Neural cell (in vitro differentiated cells): ENCODE results near the gene SF3B5. TPM values are rescaled to one million over a fixed set of nuclear protein-coding genes. Genes with fewer than 3 reads are reported as not detected.

Source experiments
- H2AFZ ChIP-seq: fragments of 200-600, 300-800 bp; sonication (generic), shearing (Covaris generic); 2 replicates; pipeline ENCODE4 v1.6.0; 2014; ENCODE audit warnings: low read depth, mild to moderate bottlenecking, antibody characterized with exemption, low read length, moderate library complexity
- H3F3A ChIP-seq: fragments of 200-600 bp; shearing (Covaris generic); 2 replicates; pipeline ENCODE4 v1.6.1; 2016; ENCODE audit warnings: mild to moderate bottlenecking, moderate library complexity, mixed read lengths, antibody characterized with exemption, low read length; ENCODE audit not compliant: insufficient read depth, poor library complexity, severe bottlenecking
- H3K27ac ChIP-seq: fragments of 200-600, 300-800 bp; sonication (generic), shearing (Covaris generic); 2 replicates; pipeline ENCODE4 v1.5.1; 2014; ENCODE audit warnings: mild to moderate bottlenecking, low read length, moderate library complexity
- H3K27me3 ChIP-seq: fragments of 300-800, 200-600 bp; sonication (generic), shearing (Covaris generic); 2 replicates; pipeline ENCODE4 v1.6.0; 2014; ENCODE audit warnings: mild to moderate bottlenecking, low read depth, low read length, moderate library complexity; ENCODE audit not compliant: insufficient read depth
- H3K36me3 ChIP-seq: fragments of 300-800, 200-600 bp; sonication (generic), shearing (Covaris generic); 2 replicates; pipeline ENCODE4 v1.5.1; 2014; ENCODE audit warnings: mild to moderate bottlenecking, antibody characterized with exemption, low read length, moderate library complexity; ENCODE audit not compliant: insufficient read depth
- H3K4me2 ChIP-seq: fragments of 300-800, 200-600 bp; sonication (generic), shearing (Covaris generic); 2 replicates; pipeline ENCODE4 v1.6.0; 2014; ENCODE audit warnings: mild to moderate bottlenecking, low read length
- H3K4me3 ChIP-seq: fragments of 300-800, 200-600 bp; sonication (generic), shearing (Covaris generic); 2 replicates; pipeline ENCODE4 v1.5.1; 2014; ENCODE audit warnings: mild to moderate bottlenecking, low read length, moderate library complexity
- H3K79me2 ChIP-seq: fragments of 200-600 bp; shearing (Covaris generic); replicated peaks from 2 replicates; pipeline ENCODE4 v1.6.0; 2014; ENCODE audit warnings: mild to moderate bottlenecking, low read length, moderate library complexity; ENCODE audit not compliant: insufficient read depth
- H3K9ac ChIP-seq: fragments of 300-800, 200-600 bp; sonication (generic), shearing (Covaris generic); 2 replicates; pipeline ENCODE4 v1.6.1; 2016; ENCODE audit warnings: mild to moderate bottlenecking, low read length, mixed read lengths
- H3K9me2 ChIP-seq: fragments of 200-600 bp; shearing (Covaris generic); 2 replicates; pipeline ENCODE4 v1.6.1; 2016; ENCODE audit warnings: mild to moderate bottlenecking, low read length, mixed read lengths; ENCODE audit not compliant: insufficient read depth
- H3K9me3 ChIP-seq: fragments of 200-600, 300-800 bp; sonication (generic), shearing (Covaris generic); 2 replicates; pipeline ENCODE4 v1.6.1; 2016; ENCODE audit warnings: mild to moderate bottlenecking, mixed run types, low read length, moderate library complexity, mixed read lengths
- H4K20me1 ChIP-seq: fragments of 200-600 bp; shearing (Covaris generic); 2 replicates; pipeline ENCODE4 v1.6.1; 2016; ENCODE audit warnings: mild to moderate bottlenecking, mixed run types; ENCODE audit not compliant: insufficient read depth
- EP300 ChIP-seq: fragments of 450-650 bp; conservative IDR thresholded peaks from 2 replicates; pipeline ENCODE4 v1.6.1; 2014; ENCODE audit warnings: antibody characterized with exemption, mild to moderate bottlenecking, moderate library complexity; ENCODE audit not compliant: poor library complexity, severe bottlenecking
- EZH2 ChIP-seq: fragments of 200-600, 300-800 bp; shearing (Covaris generic), sonication (generic); IDR thresholded peaks from 2 replicates; pipeline ENCODE4 v1.6.1; 2014; ENCODE audit warnings: antibody characterized with exemption, low read length, borderline replicate concordance, mild to moderate bottlenecking; ENCODE audit not compliant: insufficient read depth, poor library complexity, severe bottlenecking
- MXI1 ChIP-seq: fragments of 450-650 bp; conservative IDR thresholded peaks from 2 replicates; pipeline ENCODE4 v1.6.1; 2014; ENCODE audit warnings: antibody characterized with exemption, mild to moderate bottlenecking; ENCODE audit not compliant: poor library complexity, severe bottlenecking
- POLR2AphosphoS5 ChIP-seq: IDR thresholded peaks from 2 replicates; pipeline ENCODE4 v1.6.1; 2012
- RAD21 ChIP-seq: fragments of 450-650 bp; conservative IDR thresholded peaks from 2 replicates; pipeline ENCODE4 v1.6.1; 2014; ENCODE audit warnings: antibody characterized with exemption, mild to moderate bottlenecking, moderate library complexity
- SMC3 ChIP-seq: fragments of 450-650 bp; conservative IDR thresholded peaks from 2 replicates; pipeline ENCODE4 v1.6.1; 2014; ENCODE audit warnings: antibody characterized with exemption, mild to moderate bottlenecking, moderate library complexity; ENCODE audit not compliant: poor library complexity
- TAF1 ChIP-seq: IDR thresholded peaks from 2 replicates; pipeline ENCODE4 v1.6.1; 2012; ENCODE audit warnings: low read depth
- polyA plus RNA-seq: library from polyadenylated mRNA; depleted of rRNA; stranded (reverse); fragments of >200 nt; gene quantifications from 2 replicates; pipeline ENCODE4 v1.2.3, GENCODE V29; 2014
- TF ChIP-seq, protein P1 (sequence below): IDR thresholded peaks from 2 replicates; pipeline ENCODE4 v1.6.1; 2012; ENCODE audit warnings: borderline replicate concordance
- TF ChIP-seq, protein P2 (sequence below): fragments of 450-650 bp; IDR thresholded peaks from 2 replicates; pipeline ENCODE4 v1.5.1; 2014; ENCODE audit warnings: antibody characterized with exemption, mild to moderate bottlenecking, moderate library complexity; ENCODE audit not compliant: poor library complexity, severe bottlenecking

The SF3B5 gene
- polyA plus RNA-seq, 1 donor from 2014 or later: 246 TPM

DNA sequence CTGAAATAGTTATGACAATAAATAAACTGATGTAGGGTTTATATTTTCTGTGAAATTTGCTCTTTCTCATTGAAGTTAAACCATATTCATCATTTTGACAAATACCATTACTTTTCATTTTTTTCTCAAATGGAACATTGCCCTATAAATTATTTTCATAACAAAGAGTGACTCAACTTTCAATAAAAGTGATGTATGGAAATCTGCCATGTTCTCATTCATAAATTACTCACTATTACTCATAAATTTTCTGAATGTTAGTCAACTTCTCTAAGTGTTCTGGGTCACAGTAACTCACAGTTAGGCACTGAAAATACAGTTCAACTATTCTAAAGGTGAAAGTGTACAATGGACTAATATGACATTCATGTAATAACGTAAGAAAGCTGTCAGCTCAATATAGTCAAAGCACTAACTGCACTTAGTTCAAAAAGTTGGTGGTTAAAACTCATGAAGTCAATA lies 35.9 kb upstream of the SF3B5 start:
- no peaks in the 10 kb centered on the region for H3K27me3 ChIP-seq
- H3F3A ChIP-seq: no peaks in the 10 kb centered on the region
- no peaks in the 10 kb centered on the region for H3K9me2 ChIP-seq
- TF ChIP-seq, protein P1, sequence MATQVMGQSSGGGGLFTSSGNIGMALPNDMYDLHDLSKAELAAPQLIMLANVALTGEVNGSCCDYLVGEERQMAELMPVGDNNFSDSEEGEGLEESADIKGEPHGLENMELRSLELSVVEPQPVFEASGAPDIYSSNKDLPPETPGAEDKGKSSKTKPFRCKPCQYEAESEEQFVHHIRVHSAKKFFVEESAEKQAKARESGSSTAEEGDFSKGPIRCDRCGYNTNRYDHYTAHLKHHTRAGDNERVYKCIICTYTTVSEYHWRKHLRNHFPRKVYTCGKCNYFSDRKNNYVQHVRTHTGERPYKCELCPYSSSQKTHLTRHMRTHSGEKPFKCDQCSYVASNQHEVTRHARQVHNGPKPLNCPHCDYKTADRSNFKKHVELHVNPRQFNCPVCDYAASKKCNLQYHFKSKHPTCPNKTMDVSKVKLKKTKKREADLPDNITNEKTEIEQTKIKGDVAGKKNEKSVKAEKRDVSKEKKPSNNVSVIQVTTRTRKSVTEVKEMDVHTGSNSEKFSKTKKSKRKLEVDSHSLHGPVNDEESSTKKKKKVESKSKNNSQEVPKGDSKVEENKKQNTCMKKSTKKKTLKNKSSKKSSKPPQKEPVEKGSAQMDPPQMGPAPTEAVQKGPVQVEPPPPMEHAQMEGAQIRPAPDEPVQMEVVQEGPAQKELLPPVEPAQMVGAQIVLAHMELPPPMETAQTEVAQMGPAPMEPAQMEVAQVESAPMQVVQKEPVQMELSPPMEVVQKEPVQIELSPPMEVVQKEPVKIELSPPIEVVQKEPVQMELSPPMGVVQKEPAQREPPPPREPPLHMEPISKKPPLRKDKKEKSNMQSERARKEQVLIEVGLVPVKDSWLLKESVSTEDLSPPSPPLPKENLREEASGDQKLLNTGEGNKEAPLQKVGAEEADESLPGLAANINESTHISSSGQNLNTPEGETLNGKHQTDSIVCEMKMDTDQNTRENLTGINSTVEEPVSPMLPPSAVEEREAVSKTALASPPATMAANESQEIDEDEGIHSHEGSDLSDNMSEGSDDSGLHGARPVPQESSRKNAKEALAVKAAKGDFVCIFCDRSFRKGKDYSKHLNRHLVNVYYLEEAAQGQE: no peak
- TF ChIP-seq, protein P2, sequence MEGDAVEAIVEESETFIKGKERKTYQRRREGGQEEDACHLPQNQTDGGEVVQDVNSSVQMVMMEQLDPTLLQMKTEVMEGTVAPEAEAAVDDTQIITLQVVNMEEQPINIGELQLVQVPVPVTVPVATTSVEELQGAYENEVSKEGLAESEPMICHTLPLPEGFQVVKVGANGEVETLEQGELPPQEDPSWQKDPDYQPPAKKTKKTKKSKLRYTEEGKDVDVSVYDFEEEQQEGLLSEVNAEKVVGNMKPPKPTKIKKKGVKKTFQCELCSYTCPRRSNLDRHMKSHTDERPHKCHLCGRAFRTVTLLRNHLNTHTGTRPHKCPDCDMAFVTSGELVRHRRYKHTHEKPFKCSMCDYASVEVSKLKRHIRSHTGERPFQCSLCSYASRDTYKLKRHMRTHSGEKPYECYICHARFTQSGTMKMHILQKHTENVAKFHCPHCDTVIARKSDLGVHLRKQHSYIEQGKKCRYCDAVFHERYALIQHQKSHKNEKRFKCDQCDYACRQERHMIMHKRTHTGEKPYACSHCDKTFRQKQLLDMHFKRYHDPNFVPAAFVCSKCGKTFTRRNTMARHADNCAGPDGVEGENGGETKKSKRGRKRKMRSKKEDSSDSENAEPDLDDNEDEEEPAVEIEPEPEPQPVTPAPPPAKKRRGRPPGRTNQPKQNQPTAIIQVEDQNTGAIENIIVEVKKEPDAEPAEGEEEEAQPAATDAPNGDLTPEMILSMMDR: no peak
- no peak for TF ChIP-seq RAD21
- no peak for TF ChIP-seq MXI1
- no peak for TF ChIP-seq SMC3
- no peak for TF ChIP-seq TAF1
- TF ChIP-seq POLR2AphosphoS5: no peak
- no peak for TF ChIP-seq EP300
- TF ChIP-seq EZH2: no peak
- no peaks in the 10 kb centered on the region for H4K20me1 ChIP-seq
- no peaks in the 10 kb centered on the region for H3K36me3 ChIP-seq
- no peak overlapping the region for H3K9ac ChIP-seq
- no peaks in the 10 kb centered on the region for H3K9me3 ChIP-seq
- no peak overlapping the region for H3K27ac ChIP-seq
- no peak overlapping the region for H2AFZ ChIP-seq
- no peak overlapping the region for H3K4me3 ChIP-seq
- H3K4me2 ChIP-seq: no peak overlapping the region
- no peaks in the 10 kb centered on the region for H3K79me2 ChIP-seq

DNA sequence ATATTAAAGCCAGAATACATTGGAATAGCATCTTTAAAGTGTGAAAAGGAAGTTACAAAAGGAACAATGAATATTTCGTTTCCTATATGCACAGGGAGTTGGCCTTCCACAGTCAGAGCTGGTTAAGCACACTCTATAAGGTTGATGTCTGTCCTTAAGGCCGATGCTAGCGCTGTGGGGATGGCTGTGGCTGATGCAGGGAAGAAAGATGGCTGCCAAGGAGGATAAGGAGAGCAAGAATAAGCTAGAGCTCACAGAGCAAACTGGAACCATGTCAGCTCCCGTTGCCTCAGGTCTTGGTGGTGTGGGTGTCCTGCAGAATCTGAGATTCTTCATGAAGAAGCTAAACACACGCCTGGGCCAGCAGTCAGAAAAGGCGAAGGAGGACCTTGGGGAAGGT lies 34.1 kb upstream of the SF3B5 start:
- Histone ChIP-seq H3K4me3 (no peak overlapping the region), H3K36me3 (no peaks in the 10 kb centered on the region), H3K27me3 (no peaks in the 10 kb centered on the region), H4K20me1 (no peaks in the 10 kb centered on the region), H3K27ac (no peak overlapping the region), H2AFZ (no peak overlapping the region), H3K9me2 (no peaks in the 10 kb centered on the region), H3K79me2 (no peaks in the 10 kb centered on the region), H3K9me3 (no peaks in the 10 kb centered on the region), H3K4me2 (no peak overlapping the region), H3F3A (no peaks in the 10 kb centered on the region), H3K9ac (no peak overlapping the region)
- TF ChIP-seq TAF1 (no peak), SMC3 (no peak), EP300 (no peak), MXI1 (no peak), POLR2AphosphoS5 (no peak), EZH2 (no peak), RAD21 (no peak)
- TF ChIP-seq, protein P1: no peak
- TF ChIP-seq, protein P2: no peak
